GM12864 (cell line): Measurements from ENCODE around the gene GSN.

Experiments
- DNase-seq: peaks from one replicate; pipeline ENCODE4 v3.0.0-alpha.2; 2011; ENCODE audit warnings: low read depth
- H3K4me3 ChIP-seq: 2 replicates; pipeline ENCODE4 v1.5.1; 2011; ENCODE audit warnings: mild to moderate bottlenecking, low read depth, low read length, control low read depth
- CTCF ChIP-seq: IDR thresholded peaks from 2 replicates; pipeline ENCODE4 v1.5.1; 2011; ENCODE audit warnings: low read depth, mild to moderate bottlenecking, moderate library complexity, low read length, control low read depth, inconsistent platforms; ENCODE audit errors: missing control alignments

Gene GSN

GRCh38 chr9:121301881-121302286, 33.9 kb downstream of the GSN start:
- H3K4me3 ChIP-seq: no peak overlapping the region
- DNase-seq: no peak
- TF ChIP-seq CTCF: no peak

GRCh38 chr9:121302341-121302740, 34.4 kb downstream of the GSN start:
- no peak for DNase-seq
- H3K4me3 ChIP-seq: no peak overlapping the region
- no peak for TF ChIP-seq CTCF

GRCh38 chr9:121302786-121303185, 34.8 kb downstream of the GSN start:
- no peak overlapping the region for H3K4me3 ChIP-seq
- TF ChIP-seq CTCF: no peak
- DNase-seq: no peak

- TF ChIP-seq CTCF: no peak
- H3K4me3 ChIP-seq: no peak overlapping the region
- no peak for DNase-seq
These were observed 35.8 kb downstream of the GSN start for GRCh38 chr9:121303456-121304451.

GRCh38 chr9:121304707-121305106, 36.7 kb downstream of the GSN start:
- H3K4me3 ChIP-seq: no peak overlapping the region
- DNase-seq: no peak
- TF ChIP-seq CTCF: no peak

GRCh38 chr9:121305269-121305994, 37.5 kb downstream of the GSN start:
- no peak for DNase-seq
- H3K4me3 ChIP-seq: no peak overlapping the region
- TF ChIP-seq CTCF: no peak

- no peak for TF ChIP-seq CTCF
- H3K4me3 ChIP-seq: no peak overlapping the region
- DNase-seq: no peak
These were observed 40.0 kb downstream of the GSN start for GRCh38 chr9:121307976-121308375.
